NCI-H82 treated with DMSO at 0.1 percent for 48 hours (cell line): Measurements from ENCODE around the gene TKFC.
"Not testable (repeated sequence)": the region's sequence is repeated elsewhere in the genome, so short reads cannot be mapped to it uniquely, and the experiment has no call there.

Source experiments
- DNase-seq: peaks from one replicate; lab custom pipeline; 2025; ENCODE audit not compliant: unreplicated experiment; lab: John Stamatoyannopoulos, UW

TKFC gene

GRCh38 chr11:61362542-61362875 is 29.5 kb downstream of the TKFC start:
- peak; percentile 44 for DNase-seq

- no peak for DNase-seq
These were observed 31.1 kb downstream of the TKFC start for GRCh38 chr11:61364012-61364675.

- peak; percentile 76 for DNase-seq
These were observed 34.4 kb downstream of the TKFC start for GRCh38 chr11:61367406-61367805.

- DNase-seq = no peak
These were observed 35.6 kb downstream of the TKFC start for GRCh38 chr11:61368646-61369045.

GRCh38 chr11:61369372-61370348 is 36.6 kb downstream of the TKFC start:
- no peak for DNase-seq

GRCh38 chr11:61370349-61371005 is 37.4 kb downstream of the TKFC start:
- DNase-seq = no peak

- DNase-seq = no peak
These were observed 39.8 kb downstream of the TKFC start for GRCh38 chr11:61372659-61373420.

- no peak for DNase-seq
These were observed 42.7 kb downstream of the TKFC start for GRCh38 chr11:61375761-61376108.

- DNase-seq = no peak
These were observed 44.6 kb downstream of the TKFC start for GRCh38 chr11:61377461-61378160.

GRCh38 chr11:61378713-61379313 is 45.8 kb downstream of the TKFC start:
- DNase-seq = no peak

- DNase-seq = no peak
These were observed 47.9 kb downstream of the TKFC start for GRCh38 chr11:61380884-61381283.

- DNase-seq = not testable (repeated sequence)
These were observed 50.8 kb downstream of the TKFC start for GRCh38 chr11:61383859-61384258.

GRCh38 chr11:61384271-61385242 is 51.5 kb downstream of the TKFC start:
- DNase-seq = no peak

GRCh38 chr11:61390161-61390560 is 57.1 kb downstream of the TKFC start:
- no peak for DNase-seq

- no peak for DNase-seq
These were observed 60.1 kb downstream of the TKFC start for GRCh38 chr11:61392981-61393595.
